Measurements from ENCODE around the gene RELL2.

The RELL2 gene

DNA sequence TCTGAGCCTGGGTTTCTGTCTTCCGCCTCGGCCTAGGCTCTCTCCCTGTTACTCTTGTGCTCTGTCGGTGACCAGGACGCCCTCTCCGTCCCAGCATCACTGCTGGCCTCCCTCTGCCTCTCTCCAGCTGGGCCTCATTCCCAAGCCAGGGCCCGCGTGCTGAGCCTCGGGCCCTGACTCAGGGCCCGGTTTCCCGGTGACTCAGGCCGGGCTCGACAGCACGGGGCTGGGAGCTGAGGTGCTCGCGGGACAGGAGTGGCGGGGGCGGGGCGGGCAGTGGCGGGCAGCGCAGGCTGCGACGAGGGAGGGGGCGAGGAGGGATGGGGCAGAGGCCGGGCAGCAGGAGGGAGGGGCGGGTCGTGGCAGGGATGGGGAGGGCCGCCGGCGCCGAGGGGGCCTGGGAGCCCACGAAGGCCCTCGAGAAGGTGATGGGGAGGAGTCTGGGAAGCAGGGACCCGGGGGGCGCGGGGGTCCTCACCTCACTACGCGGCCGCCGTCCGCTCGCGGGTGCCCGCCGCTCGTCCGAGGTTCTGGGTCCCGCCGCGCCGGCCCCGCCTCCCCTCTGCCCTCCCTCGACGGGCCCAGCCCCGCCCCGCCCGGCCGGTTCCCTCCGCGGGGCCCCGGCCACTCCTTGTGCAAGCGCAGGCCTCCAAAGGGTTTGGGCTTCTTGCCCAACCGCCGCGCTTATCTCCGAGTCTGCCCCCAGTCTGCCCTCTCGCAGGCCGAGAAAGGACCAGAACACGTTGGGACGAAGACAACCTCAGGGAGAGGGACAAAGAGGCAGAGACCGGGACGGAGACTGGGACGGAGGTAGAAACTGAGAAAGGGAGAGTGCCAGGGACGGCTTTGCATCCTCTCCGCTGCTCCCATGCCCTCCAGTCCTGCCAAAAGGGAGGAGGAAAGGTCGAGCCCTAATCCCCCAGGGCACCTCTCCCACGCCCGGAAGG is 45.2 kb downstream of the RELL2 start, which contains the start of gene ARAP3:
Gene ARAP3, minus strand, starts transcription at position 536 of the 947 bp plus-strand sequence. CDS start 1,744 bp downstream, outside the sequence.
- TF ChIP-seq, protein P1, sequence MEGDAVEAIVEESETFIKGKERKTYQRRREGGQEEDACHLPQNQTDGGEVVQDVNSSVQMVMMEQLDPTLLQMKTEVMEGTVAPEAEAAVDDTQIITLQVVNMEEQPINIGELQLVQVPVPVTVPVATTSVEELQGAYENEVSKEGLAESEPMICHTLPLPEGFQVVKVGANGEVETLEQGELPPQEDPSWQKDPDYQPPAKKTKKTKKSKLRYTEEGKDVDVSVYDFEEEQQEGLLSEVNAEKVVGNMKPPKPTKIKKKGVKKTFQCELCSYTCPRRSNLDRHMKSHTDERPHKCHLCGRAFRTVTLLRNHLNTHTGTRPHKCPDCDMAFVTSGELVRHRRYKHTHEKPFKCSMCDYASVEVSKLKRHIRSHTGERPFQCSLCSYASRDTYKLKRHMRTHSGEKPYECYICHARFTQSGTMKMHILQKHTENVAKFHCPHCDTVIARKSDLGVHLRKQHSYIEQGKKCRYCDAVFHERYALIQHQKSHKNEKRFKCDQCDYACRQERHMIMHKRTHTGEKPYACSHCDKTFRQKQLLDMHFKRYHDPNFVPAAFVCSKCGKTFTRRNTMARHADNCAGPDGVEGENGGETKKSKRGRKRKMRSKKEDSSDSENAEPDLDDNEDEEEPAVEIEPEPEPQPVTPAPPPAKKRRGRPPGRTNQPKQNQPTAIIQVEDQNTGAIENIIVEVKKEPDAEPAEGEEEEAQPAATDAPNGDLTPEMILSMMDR (conservative IDR thresholded peaks at IDR 0.05), result no peak
- peak within 1 kb of the TSS; percentile 94 for H3K27ac ChIP-seq

DNA sequence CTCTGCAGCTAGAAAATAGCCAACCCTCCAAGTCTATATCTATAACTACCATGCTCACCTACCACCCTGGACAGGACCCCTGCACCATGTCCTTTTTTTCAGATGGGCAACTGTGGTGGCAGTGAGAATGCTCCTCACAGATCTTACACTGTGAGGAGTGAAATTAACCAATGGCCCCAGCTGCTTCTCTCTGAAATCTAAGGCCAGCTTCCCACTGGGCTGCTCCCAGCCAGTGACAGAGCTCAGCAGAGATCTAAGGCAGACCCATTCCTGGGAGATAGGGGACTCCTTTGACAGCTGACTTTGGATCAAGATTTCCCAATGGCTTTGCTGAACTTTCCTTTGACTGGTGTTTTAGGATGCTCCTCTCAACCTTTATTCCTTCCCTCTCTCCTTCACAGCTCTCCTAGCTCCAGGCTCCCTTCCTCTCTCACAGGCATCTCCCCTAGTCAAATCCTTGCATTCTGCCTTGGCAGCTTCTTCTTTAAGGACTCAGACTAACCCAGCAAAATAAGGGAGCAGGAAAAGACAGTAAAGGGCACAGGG is 46.9 kb downstream of the RELL2 start:
- peak overlapping the region; percentile 94 for H3K27ac ChIP-seq
- TF ChIP-seq, protein P1 (conservative IDR thresholded peaks at IDR 0.05), result no peak

DNA sequence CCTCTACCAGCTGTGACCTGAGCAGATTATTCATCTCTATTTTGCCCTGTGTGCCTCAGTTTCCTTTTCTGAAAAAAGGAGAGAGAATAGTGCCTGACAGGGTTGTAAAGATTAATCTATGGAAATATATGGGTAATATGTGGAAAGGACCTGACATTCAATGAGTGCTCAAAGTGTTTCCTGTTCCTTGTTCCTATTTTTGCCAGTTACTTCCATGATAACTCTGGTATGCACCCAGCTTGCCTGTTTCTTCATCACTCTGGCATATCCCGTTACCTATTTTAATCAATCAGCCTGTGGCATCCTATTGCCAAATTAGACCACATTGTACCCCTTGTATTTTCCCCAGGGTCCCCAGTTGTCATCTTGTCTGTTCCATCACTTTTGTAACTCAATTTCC is 48.8 kb downstream of the RELL2 start:
- TF ChIP-seq, protein P1 (conservative IDR thresholded peaks at IDR 0.05), result no peak
- H3K27ac ChIP-seq, result no peak overlapping the region

DNA sequence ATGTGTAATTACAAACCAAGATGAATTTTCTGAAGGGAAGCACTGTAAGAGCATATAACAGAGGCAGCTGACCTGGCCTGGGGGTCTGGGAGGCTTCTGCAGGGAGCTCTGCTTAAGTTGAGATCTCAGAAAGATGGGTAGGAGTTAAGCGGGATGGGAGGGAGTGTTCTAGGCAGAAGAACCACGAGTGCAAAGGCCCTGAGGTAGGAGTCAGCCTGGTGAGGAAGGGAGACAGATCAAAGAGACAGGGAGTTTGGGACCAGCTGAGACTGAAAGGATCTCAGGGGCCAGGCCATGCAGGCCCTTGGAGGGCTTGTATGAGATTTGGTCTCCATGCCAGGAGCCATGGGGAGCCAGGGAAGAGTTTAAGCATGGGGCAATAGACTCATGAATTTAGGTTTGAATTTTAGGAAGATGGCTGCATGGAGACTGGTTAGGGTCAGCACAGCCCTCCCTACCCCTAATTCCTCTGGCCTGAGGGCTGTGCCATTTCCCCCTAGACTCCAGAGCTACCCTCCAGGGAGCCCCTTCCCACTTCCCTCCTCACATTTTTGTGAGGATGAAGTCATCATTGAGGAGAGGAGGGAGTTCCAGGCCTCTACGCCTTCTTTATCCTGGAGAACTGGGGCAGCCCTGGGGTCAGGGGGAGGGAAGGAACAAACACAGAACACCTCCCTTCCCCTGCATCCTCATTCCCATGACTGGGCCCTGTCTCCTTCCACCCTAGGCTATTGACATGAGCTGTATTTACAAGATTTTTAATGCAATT is 50.0 kb downstream of the RELL2 start:
- no peak overlapping the region for H3K27ac ChIP-seq
- TF ChIP-seq, protein P1 (conservative IDR thresholded peaks at IDR 0.05), result no peak
